ENCODE data around the gene BAIAP2. TPM values are rescaled to one million over a fixed set of nuclear protein-coding genes. Genes with fewer than 3 reads are reported as not detected.

BAIAP2 gene
- total RNA-seq, 6 experiments from 2014 or later: 30.8 to 47.4 (median 35.9) TPM

GRCh38 chr17:81110488-81111040 lies 75.6 kb downstream of the BAIAP2 start:
- TF ChIP-seq CTCF (IDR thresholded peaks at IDR 0.05): no peak
- no peak for DNase-seq
- no peaks in the 10 kb centered on the region for H3K9me3 Mint-ChIP-seq
- no peak overlapping the region for H3K4me3 Mint-ChIP-seq
- peaks cover 4% of the 10 kb centered on the region; the same call in 1 of the 2 replicates for H3K27me3 Mint-ChIP-seq (ENCODE audit: insufficient read depth)
- H3K4me1 Mint-ChIP-seq (ENCODE audit: low read depth): no peaks in the 10 kb centered on the region
- no peak overlapping the region for H3K27ac Mint-ChIP-seq
- no peaks in the 10 kb centered on the region for H3K36me3 Mint-ChIP-seq (ENCODE audit: low read depth)

- no peaks in the 10 kb centered on the region for H3K36me3 Mint-ChIP-seq (ENCODE audit: low read depth)
- H3K27me3 Mint-ChIP-seq (ENCODE audit: insufficient read depth): peaks cover 3% of the 10 kb centered on the region; the same call in 1 of the 2 replicates
- DNase-seq: no peak
- H3K9me3 Mint-ChIP-seq: no peaks in the 10 kb centered on the region
- no peak overlapping the region for H3K27ac Mint-ChIP-seq
- TF ChIP-seq CTCF (IDR thresholded peaks at IDR 0.05): no peak
- no peak overlapping the region for H3K4me3 Mint-ChIP-seq
- H3K4me1 Mint-ChIP-seq (ENCODE audit: low read depth): no peaks in the 10 kb centered on the region
Observed at GRCh38 chr17:81111066-81111465, 76.1 kb downstream of the BAIAP2 start.

- no peaks in the 10 kb centered on the region for H3K9me3 Mint-ChIP-seq
- no peaks in the 10 kb centered on the region for H3K4me1 Mint-ChIP-seq (ENCODE audit: low read depth)
- no peak overlapping the region for H3K4me3 Mint-ChIP-seq
- H3K27ac Mint-ChIP-seq: no peak overlapping the region
- peaks cover 1% of the 10 kb centered on the region; the same call in 1 of the 2 replicates for H3K27me3 Mint-ChIP-seq (ENCODE audit: insufficient read depth)
- H3K36me3 Mint-ChIP-seq (ENCODE audit: low read depth): no peaks in the 10 kb centered on the region
- TF ChIP-seq CTCF (IDR thresholded peaks at IDR 0.05): no peak
- no peak for DNase-seq
Observed at GRCh38 chr17:81112450-81112849, 77.5 kb downstream of the BAIAP2 start.

DNA sequence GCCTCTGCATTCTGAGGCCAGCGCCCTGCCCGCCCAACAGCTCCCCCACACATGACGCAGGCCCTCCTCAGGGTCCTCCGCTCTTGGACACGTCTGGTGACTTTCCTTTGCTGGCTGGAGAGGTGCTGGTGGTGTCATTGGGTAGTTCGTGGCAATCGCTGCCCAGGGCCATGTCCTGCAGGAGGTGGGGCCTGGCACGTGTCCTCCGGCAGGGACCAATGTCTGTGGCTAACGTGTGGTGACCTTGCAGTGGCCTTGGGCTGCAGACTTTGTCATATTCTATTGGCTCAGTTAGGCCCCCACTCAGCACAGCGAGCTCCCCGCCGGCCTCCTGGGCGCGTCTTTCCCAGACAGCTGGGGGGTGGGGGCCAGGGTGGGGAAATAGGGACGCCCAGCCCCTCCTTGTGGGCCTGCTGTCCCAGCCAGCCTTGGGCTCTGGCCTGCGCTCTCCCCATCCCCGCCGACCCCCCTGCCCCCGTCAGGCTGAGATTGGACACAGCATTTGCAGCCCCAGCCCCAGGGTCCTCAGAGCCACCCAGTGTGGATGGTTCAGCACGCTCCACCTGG lies 78.3 kb downstream of the BAIAP2 start:
- no peaks in the 10 kb centered on the region for H3K36me3 Mint-ChIP-seq (ENCODE audit: low read depth)
- H3K4me3 Mint-ChIP-seq: no peak overlapping the region
- no peaks in the 10 kb centered on the region; the same call in 1 of the 2 replicates for H3K27me3 Mint-ChIP-seq (ENCODE audit: insufficient read depth)
- no peaks in the 10 kb centered on the region for H3K9me3 Mint-ChIP-seq
- DNase-seq: no peak
- no peak overlapping the region for H3K27ac Mint-ChIP-seq
- no peaks in the 10 kb centered on the region for H3K4me1 Mint-ChIP-seq (ENCODE audit: low read depth)
- TF ChIP-seq CTCF (IDR thresholded peaks at IDR 0.05): no peak

DNA sequence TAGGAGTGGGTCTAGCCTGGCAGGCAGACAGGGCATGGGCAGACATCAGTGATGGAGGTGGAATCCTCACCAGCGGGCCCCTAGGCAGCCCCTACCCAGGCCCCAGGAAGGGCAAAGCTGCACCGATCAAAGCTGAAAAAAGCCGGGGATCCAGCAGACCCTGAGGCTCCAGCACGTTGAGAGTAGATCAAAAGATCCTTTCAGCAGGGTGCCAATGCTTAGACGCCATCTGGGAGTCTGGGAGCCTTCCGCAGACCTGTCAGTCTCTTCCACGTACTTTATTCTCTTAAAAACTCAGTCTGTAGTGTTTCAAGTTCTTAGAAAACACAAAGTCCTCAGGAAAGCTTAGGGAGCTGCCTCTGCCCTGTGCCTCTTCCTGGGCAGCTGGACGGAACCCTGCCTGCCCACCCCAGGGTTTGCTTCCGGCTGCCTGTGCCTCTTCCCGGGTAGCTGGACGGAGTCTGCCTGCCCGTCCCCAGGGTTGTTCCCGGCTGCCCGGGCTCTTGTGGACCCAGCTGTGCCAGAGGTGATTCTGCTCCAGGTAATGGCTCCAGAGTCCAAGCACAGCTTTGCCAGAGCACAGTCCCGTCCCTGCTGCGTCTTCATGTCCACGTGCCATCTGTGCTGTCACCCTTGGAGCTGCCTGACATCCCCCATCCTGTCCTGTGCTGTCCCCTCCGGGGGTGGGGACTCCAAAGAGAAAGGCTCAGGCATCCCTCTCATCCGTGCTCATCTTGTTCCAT lies 79.6 kb downstream of the BAIAP2 start:
- TF ChIP-seq CTCF (IDR thresholded peaks at IDR 0.05): no peak
- peaks cover 6% of the 10 kb centered on the region; the same call in 1 of the 2 replicates for H3K27me3 Mint-ChIP-seq (ENCODE audit: insufficient read depth)
- no peaks in the 10 kb centered on the region for H3K36me3 Mint-ChIP-seq (ENCODE audit: low read depth)
- no peaks in the 10 kb centered on the region for H3K9me3 Mint-ChIP-seq
- H3K4me3 Mint-ChIP-seq: no peak overlapping the region
- DNase-seq: no peak
- H3K4me1 Mint-ChIP-seq (ENCODE audit: low read depth): peaks cover 4% of the 10 kb centered on the region; the same call in 1 of the 2 replicates
- H3K27ac Mint-ChIP-seq: no peak overlapping the region
